ENCODE results near the gene KLF6. TPM values are rescaled to one million over a fixed set of nuclear protein-coding genes. Genes with fewer than 3 reads are reported as not detected.

Gene KLF6
- total RNA-seq, 1 donor: 37.6 TPM

DNA sequence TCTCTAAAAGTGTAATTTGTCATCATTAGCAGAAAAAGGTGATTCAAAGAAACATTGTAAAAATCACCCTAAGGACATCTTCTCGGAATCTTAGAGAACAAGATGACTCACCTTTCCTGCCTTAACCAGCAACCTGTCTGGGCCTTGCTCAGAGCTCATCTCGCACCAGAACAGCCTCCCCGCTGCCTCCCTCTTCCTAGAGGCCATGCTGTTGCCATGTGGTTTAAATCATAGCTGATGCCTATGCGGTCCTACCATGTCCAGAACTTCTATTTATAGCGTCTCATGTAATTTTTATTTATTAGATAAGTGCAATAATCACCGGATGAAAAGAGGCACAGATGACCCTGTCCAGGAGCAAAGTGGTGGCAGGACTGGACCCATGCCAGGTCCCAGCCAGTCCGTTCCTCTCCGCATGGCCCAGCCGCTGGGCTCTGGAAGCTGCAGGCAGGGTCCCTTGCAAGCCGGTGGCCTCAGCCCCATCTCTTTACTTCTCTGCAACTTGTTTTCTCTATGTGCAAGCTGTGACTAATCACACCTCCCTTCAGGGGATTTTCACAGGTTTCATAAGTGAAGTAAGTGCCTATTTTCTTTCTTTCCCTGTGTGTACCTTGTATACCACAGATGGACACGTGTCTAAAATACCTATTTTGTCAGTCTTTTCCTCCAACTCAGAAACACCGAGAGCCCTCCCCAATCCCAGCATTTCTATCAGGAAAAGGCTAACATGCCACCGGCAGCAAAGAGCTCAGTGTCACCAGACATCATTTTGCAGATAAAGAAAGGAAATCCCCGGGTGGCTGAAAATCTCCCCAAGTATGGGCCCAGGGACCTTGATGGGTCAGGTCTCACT is 27.1 kb downstream of the KLF6 start:
- no peak overlapping the region for H3K4me3 ChIP-seq (ENCODE audit: low read depth, low read length)
- DNase-seq (ENCODE audit: low read depth): no peak
- TF ChIP-seq, protein P1, sequence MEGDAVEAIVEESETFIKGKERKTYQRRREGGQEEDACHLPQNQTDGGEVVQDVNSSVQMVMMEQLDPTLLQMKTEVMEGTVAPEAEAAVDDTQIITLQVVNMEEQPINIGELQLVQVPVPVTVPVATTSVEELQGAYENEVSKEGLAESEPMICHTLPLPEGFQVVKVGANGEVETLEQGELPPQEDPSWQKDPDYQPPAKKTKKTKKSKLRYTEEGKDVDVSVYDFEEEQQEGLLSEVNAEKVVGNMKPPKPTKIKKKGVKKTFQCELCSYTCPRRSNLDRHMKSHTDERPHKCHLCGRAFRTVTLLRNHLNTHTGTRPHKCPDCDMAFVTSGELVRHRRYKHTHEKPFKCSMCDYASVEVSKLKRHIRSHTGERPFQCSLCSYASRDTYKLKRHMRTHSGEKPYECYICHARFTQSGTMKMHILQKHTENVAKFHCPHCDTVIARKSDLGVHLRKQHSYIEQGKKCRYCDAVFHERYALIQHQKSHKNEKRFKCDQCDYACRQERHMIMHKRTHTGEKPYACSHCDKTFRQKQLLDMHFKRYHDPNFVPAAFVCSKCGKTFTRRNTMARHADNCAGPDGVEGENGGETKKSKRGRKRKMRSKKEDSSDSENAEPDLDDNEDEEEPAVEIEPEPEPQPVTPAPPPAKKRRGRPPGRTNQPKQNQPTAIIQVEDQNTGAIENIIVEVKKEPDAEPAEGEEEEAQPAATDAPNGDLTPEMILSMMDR (IDR thresholded peaks at IDR 0.05; ENCODE audit: insufficient read depth, low read depth, low read length): no peak

DNA sequence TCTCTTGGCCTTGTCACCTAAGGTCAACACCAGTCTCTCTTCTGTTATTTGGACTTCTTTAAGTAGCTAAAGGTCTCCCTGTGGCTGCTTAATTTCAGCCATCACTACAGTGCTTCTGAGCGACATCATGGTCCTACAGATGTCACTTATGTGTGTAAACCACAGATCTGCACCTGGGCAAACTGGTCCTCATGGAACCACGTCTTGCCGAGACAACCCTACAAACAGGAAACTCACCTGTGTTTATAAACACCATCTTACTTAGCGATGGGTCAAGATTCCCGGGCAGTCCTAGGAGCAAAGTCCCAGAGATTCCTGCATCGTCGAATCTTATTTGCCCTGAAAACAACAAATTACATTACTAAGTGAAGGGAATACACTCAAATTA is 27.8 kb downstream of the KLF6 start:
- TF ChIP-seq, protein P1 (IDR thresholded peaks at IDR 0.05; ENCODE audit: insufficient read depth, low read depth, low read length): no peak
- H3K4me3 ChIP-seq (ENCODE audit: low read depth, low read length): no peak overlapping the region

DNA sequence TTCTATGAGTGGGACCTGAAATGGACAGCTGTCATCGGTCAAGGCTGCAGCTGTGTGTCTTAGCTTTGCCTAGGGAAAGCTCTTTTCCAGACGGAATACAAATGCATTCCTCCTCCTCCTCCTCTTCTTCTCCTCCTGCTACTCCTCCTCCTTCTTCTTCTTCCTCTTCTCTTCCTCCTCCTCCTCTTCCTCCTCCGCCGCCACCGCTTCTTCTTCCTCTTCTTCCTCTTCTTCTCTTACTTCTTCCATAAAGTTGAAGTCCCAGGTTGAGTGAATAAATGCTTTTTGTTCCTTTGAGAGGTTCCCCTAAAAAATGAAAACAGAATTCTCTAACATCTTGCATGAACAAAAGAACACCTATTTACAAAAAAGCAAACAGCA is 28.7 kb downstream of the KLF6 start:
- TF ChIP-seq, protein P1 (IDR thresholded peaks at IDR 0.05; ENCODE audit: insufficient read depth, low read depth, low read length): no peak
- H3K4me3 ChIP-seq (ENCODE audit: low read depth, low read length): no peak overlapping the region
- no peak for DNase-seq (ENCODE audit: low read depth)

More for the DNA sequence above, 27.8 kb downstream of the KLF6 start:
- DNase-seq (ENCODE audit: low read depth): no peak

DNA sequence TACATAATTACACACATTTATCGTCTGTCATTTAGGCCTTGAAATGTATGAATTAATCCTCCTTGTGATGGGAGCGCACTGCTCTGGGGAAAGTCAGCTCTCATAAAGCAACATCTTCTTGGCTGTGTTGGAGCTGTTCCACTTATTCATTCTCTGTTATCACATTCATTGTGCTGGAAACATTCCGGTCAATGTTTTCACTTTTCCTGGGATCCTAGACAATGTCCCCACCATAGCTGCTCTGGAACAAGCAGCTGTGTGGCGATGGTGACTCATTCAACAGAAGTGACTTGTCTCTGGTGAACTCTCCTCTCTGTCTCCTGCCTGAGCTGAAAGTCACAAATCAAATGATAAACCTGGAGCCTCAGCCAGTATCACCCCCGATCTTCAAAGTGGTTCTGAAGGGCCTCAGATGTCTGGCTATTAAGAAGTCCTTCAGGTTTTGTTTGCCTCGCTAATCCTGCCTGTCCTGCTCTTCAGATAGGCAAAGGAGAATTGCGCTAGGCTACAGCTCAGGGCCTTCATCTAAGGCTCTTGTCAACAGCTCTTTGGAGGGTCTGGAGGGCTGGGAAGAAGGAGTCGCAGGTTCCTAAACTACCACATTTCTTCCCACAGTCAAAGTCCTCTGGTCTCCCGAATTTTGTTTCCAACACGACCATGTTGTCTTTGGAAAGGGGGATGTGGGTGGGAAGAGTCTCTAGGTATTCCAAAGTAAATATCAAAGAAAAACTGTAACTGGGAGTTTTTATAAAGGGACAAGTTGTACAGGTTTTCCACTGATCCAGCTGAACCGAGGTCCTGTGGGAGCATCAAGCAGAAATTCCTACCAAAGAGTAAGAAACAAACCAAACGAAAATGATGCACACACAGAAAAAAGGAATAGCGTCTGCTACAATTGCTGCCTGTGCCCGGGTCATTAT is 29.3 kb downstream of the KLF6 start:
- peak; percentile 53 for DNase-seq (ENCODE audit: low read depth)
- TF ChIP-seq, protein P1 (IDR thresholded peaks at IDR 0.05; ENCODE audit: insufficient read depth, low read depth, low read length): no peak
- H3K4me3 ChIP-seq (ENCODE audit: low read depth, low read length): no peak overlapping the region

DNA sequence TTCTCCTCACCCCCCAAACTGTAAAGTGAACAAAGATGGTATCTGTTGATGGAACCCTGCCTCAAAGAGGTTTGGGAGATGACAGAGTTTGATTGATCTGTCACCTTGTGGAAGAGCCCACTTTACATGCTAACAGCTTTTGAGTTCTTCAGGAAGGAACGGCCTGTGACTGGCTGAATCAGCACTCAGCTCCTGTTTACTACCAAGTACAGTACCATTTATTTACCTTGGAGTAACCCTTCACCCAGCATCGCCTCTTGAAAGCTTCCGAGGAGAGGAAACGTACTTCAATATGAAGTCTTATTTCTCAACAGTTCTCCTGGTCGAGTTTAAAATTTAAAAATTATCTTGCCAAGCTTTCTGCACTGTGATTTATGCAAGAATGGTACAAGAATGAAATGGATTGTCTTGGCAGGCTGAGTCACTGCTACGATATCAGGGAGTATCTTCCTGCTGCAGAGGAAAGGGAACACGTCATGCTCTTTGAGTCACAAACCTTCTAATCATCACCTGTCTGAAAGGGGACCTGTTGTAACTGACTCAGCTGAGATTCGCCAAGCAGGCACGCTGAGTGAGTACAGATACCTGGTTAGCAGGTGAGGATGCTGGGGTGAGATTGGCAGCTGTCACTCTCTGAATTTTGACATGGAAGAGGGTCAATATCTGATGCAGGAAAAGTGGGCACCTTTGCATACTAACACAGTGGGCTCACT is 30.1 kb downstream of the KLF6 start:
- no peak overlapping the region for H3K4me3 ChIP-seq (ENCODE audit: low read depth, low read length)
- TF ChIP-seq, protein P1 (IDR thresholded peaks at IDR 0.05; ENCODE audit: insufficient read depth, low read depth, low read length): no peak
- DNase-seq (ENCODE audit: low read depth): peak; percentile 90

DNA sequence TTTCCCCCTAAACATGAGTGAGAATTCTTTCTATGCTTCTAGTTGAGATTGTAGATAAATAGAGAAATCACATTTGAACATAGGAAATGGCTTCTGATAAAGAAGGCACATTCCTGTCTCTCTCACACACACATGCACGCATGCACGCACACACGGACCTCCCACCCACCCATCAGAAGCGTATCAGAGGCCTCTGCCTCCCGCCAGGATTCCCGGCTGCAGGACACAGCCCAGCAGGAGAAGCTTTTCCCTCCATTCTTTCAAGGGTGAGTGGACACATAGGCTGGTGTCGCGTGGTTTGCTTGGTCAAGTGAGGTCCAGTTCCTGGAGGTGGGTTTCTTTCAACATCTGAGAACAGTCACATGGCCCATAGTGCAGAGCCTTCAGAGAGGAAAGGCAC is 34.2 kb downstream of the KLF6 start:
- no peak for DNase-seq (ENCODE audit: low read depth)
- TF ChIP-seq, protein P1 (IDR thresholded peaks at IDR 0.05; ENCODE audit: insufficient read depth, low read depth, low read length): no peak
- H3K4me3 ChIP-seq (ENCODE audit: low read depth, low read length): no peak overlapping the region
